Neural progenitor cell (in vitro differentiated cells): ENCODE measurements around the gene ABTB2. TPM values are rescaled to one million over a fixed set of nuclear protein-coding genes. Genes with fewer than 3 reads are reported as not detected.

ENCODE experiments used
- DNase-seq: peaks from one replicate; pipeline ENCODE4 v3.0.0-alpha.2; 2016; ENCODE audit warnings: low spot score
- H2AFZ ChIP-seq: fragments of 200-600 bp; sonication (generic); replicated peaks from 2 replicates; pipeline ENCODE4 v1.6.1; 2016; ENCODE audit warnings: antibody characterized with exemption
- H3F3A ChIP-seq: fragments of 200-600 bp; sonication (generic); 2 replicates; pipeline ENCODE4 v1.6.1; 2016; ENCODE audit warnings: antibody characterized with exemption, low read depth
- H3K27ac ChIP-seq: fragments of 200-600 bp; sonication (generic); 2 replicates; pipeline ENCODE4 v1.5.1; 2016; ENCODE audit warnings: mild to moderate bottlenecking
- H3K27me3 ChIP-seq: fragments of 200-600 bp; sonication (generic); 2 replicates; pipeline ENCODE4 v1.6.1; 2016; ENCODE audit warnings: mild to moderate bottlenecking, moderate library complexity
- H3K36me3 ChIP-seq: fragments of 200-600 bp; sonication (generic); 2 replicates; pipeline ENCODE4 v1.5.1; 2016
- H3K4me1 ChIP-seq: fragments of 200-600 bp; sonication (generic); 2 replicates; pipeline ENCODE4 v1.6.1; 2016; ENCODE audit warnings: mixed run types
- H3K4me2 ChIP-seq: fragments of 200-600 bp; sonication (generic); 2 replicates; pipeline ENCODE4 v1.6.1; 2016
- H3K4me3 ChIP-seq: fragments of 200-600 bp; sonication (generic); 2 replicates; pipeline ENCODE4 v1.5.1; 2016
- H3K79me2 ChIP-seq: fragments of 200-600 bp; sonication (generic); 2 replicates; pipeline ENCODE4 v1.6.1; 2016; ENCODE audit warnings: low read depth
- H3K9ac ChIP-seq: fragments of 200-600 bp; sonication (generic); 2 replicates; pipeline ENCODE4 v1.6.1; 2016
- H3K9me3 ChIP-seq: fragments of 200-600 bp; sonication (generic); 2 replicates; pipeline ENCODE4 v1.5.1; 2016; ENCODE audit warnings: low read depth
- H4K20me1 ChIP-seq: fragments of 200-600 bp; sonication (generic); 2 replicates; pipeline ENCODE4 v1.6.1; 2016; ENCODE audit warnings: low read depth
- H3K27ac Mint-ChIP-seq: 3 replicates; pipeline ENCODE4 v1.8.0; 2021; ENCODE audit warnings: mixed read lengths
- H3K27me3 Mint-ChIP-seq: 2 replicates; pipeline ENCODE4 v1.8.0; 2022; ENCODE audit warnings: low read depth, mild to moderate bottlenecking, inconsistent platforms, moderate library complexity, mixed read lengths; ENCODE audit not compliant: insufficient read depth
- H3K36me3 Mint-ChIP-seq: 3 replicates; pipeline ENCODE4 v1.8.0; 2021; ENCODE audit warnings: mixed read lengths
- H3K4me1 Mint-ChIP-seq: 3 replicates; pipeline ENCODE4 v1.8.0; 2021; ENCODE audit warnings: mixed read lengths
- H3K4me3 Mint-ChIP-seq: 3 replicates; pipeline ENCODE4 v1.8.0; 2021; ENCODE audit warnings: mild to moderate bottlenecking, moderate library complexity, mixed read lengths
- H3K9me3 Mint-ChIP-seq: 3 replicates; pipeline ENCODE4 v1.8.0; 2020; ENCODE audit warnings: mixed read lengths
- CTCF ChIP-seq: fragments of 200-600 bp; sonication (generic); IDR thresholded peaks from 2 replicates; pipeline ENCODE4 v1.5.1; 2017; ENCODE audit warnings: antibody characterized with exemption, mild to moderate bottlenecking
- EZH2 ChIP-seq: fragments of 200-600 bp; sonication (generic); IDR thresholded peaks from 2 replicates; pipeline ENCODE4 v1.6.1; 2017; ENCODE audit warnings: antibody characterized with exemption, mild to moderate bottlenecking, moderate library complexity
- EZH2phosphoT487 ChIP-seq: fragments of 200-600 bp; sonication (generic); IDR thresholded peaks from 2 replicates; pipeline ENCODE4 v1.6.1; 2017; ENCODE audit warnings: antibody characterized with exemption
- total RNA-seq: library from RNA; depleted of rRNA; stranded (reverse); fragments of >200 nt; gene quantifications from 2 replicates; pipeline ENCODE4 v1.2.3, GENCODE V29; 2015; ENCODE audit warnings: low replicate concordance

Gene ABTB2
- total RNA-seq, 1 donor from 2014 or later: 0.37 TPM

- Histone ChIP-seq H3K9me3 (no peaks in the 10 kb centered on the region), H3F3A (peaks cover 4% of the 10 kb centered on the region), H3K4me1 (no peaks in the 10 kb centered on the region), H2AFZ (no peak overlapping the region), H3K36me3 (no peaks in the 10 kb centered on the region), H3K4me3 (no peak overlapping the region), H3K9ac (no peak overlapping the region), H4K20me1 (no peaks in the 10 kb centered on the region), H3K79me2 (no peaks in the 10 kb centered on the region), H3K27me3 (peaks cover 28% of the 10 kb centered on the region), H3K27ac (no peak overlapping the region), H3K4me2 (no peak overlapping the region)
- TF ChIP-seq CTCF (no peak), EZH2 (no peak), EZH2phosphoT487 (no peak)
- DNase-seq: no peak
- H3K27ac Mint-ChIP-seq: no peak overlapping the region
- H3K27me3 Mint-ChIP-seq: no peaks in the 10 kb centered on the region
- H3K4me3 Mint-ChIP-seq: no peak overlapping the region
- no peaks in the 10 kb centered on the region for H3K36me3 Mint-ChIP-seq
- H3K9me3 Mint-ChIP-seq: no peaks in the 10 kb centered on the region
- H3K4me1 Mint-ChIP-seq: peaks cover 5% of the 10 kb centered on the region
Observed at GRCh38 chr11:34363363-34364084, 5.7 kb upstream of the ABTB2 start.

- peaks cover 57% of the 10 kb centered on the region for H3K27me3 ChIP-seq
- H2AFZ ChIP-seq: no peak overlapping the region
- Mint-ChIP-seq H3K4me1 (peaks cover 18% of the 10 kb centered on the region), H3K27ac (no peak overlapping the region), H3K36me3 (no peaks in the 10 kb centered on the region), H3K27me3 (peaks cover 5% of the 10 kb centered on the region), H3K9me3 (no peaks in the 10 kb centered on the region), H3K4me3 (no peak overlapping the region)
- peaks cover 22% of the 10 kb centered on the region for H4K20me1 ChIP-seq
- peaks cover 7% of the 10 kb centered on the region for H3K4me1 ChIP-seq
- no peaks in the 10 kb centered on the region for H3K9me3 ChIP-seq
- H3K79me2 ChIP-seq: no peaks in the 10 kb centered on the region
- no peak overlapping the region for H3K4me3 ChIP-seq
- TF ChIP-seq EZH2phosphoT487 (no peak), EZH2 (no peak), CTCF (no peak)
- no peak overlapping the region for H3K4me2 ChIP-seq
- H3K27ac ChIP-seq: no peak overlapping the region
- no peak overlapping the region for H3K9ac ChIP-seq
- DNase-seq: no peak
- no peaks in the 10 kb centered on the region for H3K36me3 ChIP-seq
- H3F3A ChIP-seq: peaks cover 19% of the 10 kb centered on the region
Observed at GRCh38 chr11:34360046-34360445, 2.2 kb upstream of the ABTB2 start.

GRCh38 chr11:34359548-34359891, 1.7 kb upstream of the ABTB2 start:
- Histone ChIP-seq H3K9me3 (no peaks in the 10 kb centered on the region), H4K20me1 (peaks cover 22% of the 10 kb centered on the region), H2AFZ (peak overlapping the region; percentile 46), H3F3A (peaks cover 19% of the 10 kb centered on the region), H3K36me3 (no peaks in the 10 kb centered on the region), H3K27ac (no peak overlapping the region), H3K4me1 (peaks cover 7% of the 10 kb centered on the region), H3K4me3 (peak overlapping the region; percentile 59), H3K9ac (no peak overlapping the region), H3K79me2 (no peaks in the 10 kb centered on the region), H3K27me3 (peaks cover 62% of the 10 kb centered on the region), H3K4me2 (peak overlapping the region; percentile 76)
- Mint-ChIP-seq H3K4me1 (peaks cover 22% of the 10 kb centered on the region), H3K27me3 (peaks cover 9% of the 10 kb centered on the region), H3K36me3 (no peaks in the 10 kb centered on the region), H3K4me3 (peak overlapping the region; percentile 85), H3K9me3 (no peaks in the 10 kb centered on the region), H3K27ac (no peak overlapping the region)
- DNase-seq: peak; percentile 13
- TF ChIP-seq EZH2phosphoT487 (no peak), EZH2 (no peak), CTCF (peak; percentile 47)
